Caco-2 (cell line): Measurements from ENCODE around the gene TINAG. TPM values are rescaled to one million over a fixed set of nuclear protein-coding genes. Genes with fewer than 3 reads are reported as not detected.

Experiments used
- BruUV-seq: library from RNA; stranded (reverse); fragments of 400-500 nt; replicated peaks from 2 replicates; lab custom pipeline; 2021; lab: Mats Ljungman, UMichigan
- CTCF ChIA-PET: fragments of 300-600 bp; sonication (Branson Sonifier 250); formaldehyde crosslinking; loops from one replicate; lab custom pipeline; 2022; ENCODE audit warnings: antibody characterized with exemption; lab: Charles Lee
- POLR2A ChIA-PET: fragments of 300-600 bp; sonication (Branson Sonifier 250); formaldehyde crosslinking; loops from one replicate; lab custom pipeline; 2022; ENCODE audit warnings: antibody characterized with exemption; lab: Charles Lee
- DNase-seq, 2 experiments: peaks; one replicate each; pipeline versions ENCODE4 v3.0.0 to v3.0.0-alpha.2; 2020 to 2022
- H3K27me3 ChIP-seq: replicated peaks from 2 replicates; pipeline ENCODE4 v1.6.0; 2011; ENCODE audit warnings: low read length; ENCODE audit not compliant: control insufficient read depth, insufficient read depth
- H3K36me3 ChIP-seq: 2 replicates; pipeline ENCODE4 v1.5.1; 2011; ENCODE audit warnings: low read length; ENCODE audit not compliant: control insufficient read depth, insufficient read depth
- H3K4me1 ChIP-seq: fragments of 250-450 bp; sonication (Bioruptor Pico); 2 replicates; pipeline ENCODE4 v1.5.1; 2020; ENCODE audit warnings: mild to moderate bottlenecking
- H3K4me3 ChIP-seq: 2 replicates; pipeline ENCODE4 v1.5.1; 2011; ENCODE audit warnings: low read depth, mild to moderate bottlenecking, control low read depth, low read length
- H3K9me3 ChIP-seq: fragments of 250-450 bp; sonication (Bioruptor Pico); 2 replicates; pipeline ENCODE4 v1.5.1; 2020; ENCODE audit warnings: mild to moderate bottlenecking, moderate library complexity
- H3K27ac Mint-ChIP-seq: one replicate; pipeline ENCODE4 v1.8.0; 2022; ENCODE audit warnings: mixed read lengths; ENCODE audit not compliant: unreplicated experiment
- H3K27me3 Mint-ChIP-seq: one replicate; pipeline ENCODE4 v1.8.0; 2022; ENCODE audit warnings: mixed read lengths; ENCODE audit not compliant: insufficient read depth, unreplicated experiment
- H3K36me3 Mint-ChIP-seq: one replicate; pipeline ENCODE4 v1.8.0; 2022; ENCODE audit warnings: mild to moderate bottlenecking, mixed read lengths; ENCODE audit not compliant: insufficient read depth, unreplicated experiment
- H3K4me1 Mint-ChIP-seq: one replicate; pipeline ENCODE4 v1.8.0; 2022; ENCODE audit warnings: low read depth, mixed read lengths; ENCODE audit not compliant: unreplicated experiment
- H3K4me3 Mint-ChIP-seq: one replicate; pipeline ENCODE4 v1.8.0; 2022; ENCODE audit warnings: mild to moderate bottlenecking, moderate library complexity, mixed read lengths; ENCODE audit not compliant: unreplicated experiment
- H3K9me3 Mint-ChIP-seq: one replicate; pipeline ENCODE4 v1.8.0; 2022; ENCODE audit warnings: mixed read lengths; ENCODE audit not compliant: unreplicated experiment
- intact Hi-C: fragments of 100-400 bp; cut with micrococcal nuclease; formaldehyde crosslinking; loops from one replicate; pipeline ENCODE4 v1.10.0; 2022; ENCODE audit not compliant: unreplicated experiment
- total RNA-seq: library from RNA; stranded (reverse); gene quantifications from 2 replicates; pipeline ENCODE4 v1.2.3, GENCODE V29; 2022
- TF ChIP-seq, protein P1 (sequence below), 2 experiments: fragments of 200-600 bp in 1 of 2; IDR thresholded peaks; 1 replicate in 1 of 2; 2 replicates in 1 of 2; pipeline versions ENCODE4 v1.5.1 to v1.8.0; 2011 to 2022; ENCODE audit warnings: antibody characterized with exemption in 1 of 2, control low read depth in 1 of 2, inconsistent platforms in 1 of 2, low read depth in 1 of 2, low read length in 1 of 2, mild to moderate bottlenecking in 1 of 2, moderate library complexity in 1 of 2; ENCODE audit not compliant: insufficient read depth in 1 of 2, severe bottlenecking in 1 of 2, unreplicated experiment in 1 of 2

The TINAG gene
- total RNA-seq, 1 experiment from 2014 or later, result not detected

DNA sequence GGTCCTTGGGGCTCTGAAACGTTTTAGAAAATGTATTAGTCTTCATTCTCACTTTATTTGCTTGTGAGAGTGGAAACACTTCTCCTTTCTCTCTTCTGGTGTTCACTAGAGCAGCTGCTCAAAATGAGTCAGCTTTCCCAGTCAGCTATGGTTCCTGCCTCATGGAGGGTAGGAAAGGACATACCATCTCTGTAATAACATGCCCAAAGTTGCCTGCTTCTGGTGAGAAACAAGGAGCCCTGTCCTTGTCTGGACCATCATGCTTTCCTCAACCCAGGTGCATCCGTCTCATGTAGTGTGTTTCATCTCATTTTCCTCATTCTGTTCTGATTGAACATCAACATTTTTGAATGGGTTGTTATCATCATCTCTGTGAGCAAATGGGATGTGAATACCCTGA, 17.1 kb upstream of the TINAG start:
- ChIA-PET POLR2A (no interaction called here), CTCF (no interaction called here)
- no peak overlapping the region for H3K27ac Mint-ChIP-seq
- H3K4me3 ChIP-seq, result no peak overlapping the region
- no peaks in the 10 kb centered on the region for H3K9me3 ChIP-seq
- intact Hi-C loops, result no loop called here
- TF ChIP-seq, protein P1, sequence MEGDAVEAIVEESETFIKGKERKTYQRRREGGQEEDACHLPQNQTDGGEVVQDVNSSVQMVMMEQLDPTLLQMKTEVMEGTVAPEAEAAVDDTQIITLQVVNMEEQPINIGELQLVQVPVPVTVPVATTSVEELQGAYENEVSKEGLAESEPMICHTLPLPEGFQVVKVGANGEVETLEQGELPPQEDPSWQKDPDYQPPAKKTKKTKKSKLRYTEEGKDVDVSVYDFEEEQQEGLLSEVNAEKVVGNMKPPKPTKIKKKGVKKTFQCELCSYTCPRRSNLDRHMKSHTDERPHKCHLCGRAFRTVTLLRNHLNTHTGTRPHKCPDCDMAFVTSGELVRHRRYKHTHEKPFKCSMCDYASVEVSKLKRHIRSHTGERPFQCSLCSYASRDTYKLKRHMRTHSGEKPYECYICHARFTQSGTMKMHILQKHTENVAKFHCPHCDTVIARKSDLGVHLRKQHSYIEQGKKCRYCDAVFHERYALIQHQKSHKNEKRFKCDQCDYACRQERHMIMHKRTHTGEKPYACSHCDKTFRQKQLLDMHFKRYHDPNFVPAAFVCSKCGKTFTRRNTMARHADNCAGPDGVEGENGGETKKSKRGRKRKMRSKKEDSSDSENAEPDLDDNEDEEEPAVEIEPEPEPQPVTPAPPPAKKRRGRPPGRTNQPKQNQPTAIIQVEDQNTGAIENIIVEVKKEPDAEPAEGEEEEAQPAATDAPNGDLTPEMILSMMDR (IDR thresholded peaks at IDR 0.05; ENCODE audit: insufficient read depth in 1 of 2, low read depth in 1 of 2, low read length in 1 of 2, severe bottlenecking in 1 of 2, unreplicated experiment in 1 of 2), result no peak
- H3K36me3 Mint-ChIP-seq, result no peaks in the 10 kb centered on the region
- DNase-seq, result no peak
- H3K27me3 Mint-ChIP-seq, result no peaks in the 10 kb centered on the region
- H3K27me3 ChIP-seq, result no peaks in the 10 kb centered on the region
- no peak overlapping the region for H3K4me3 Mint-ChIP-seq
- no peaks in the 10 kb centered on the region for H3K4me1 Mint-ChIP-seq
- no peaks in the 10 kb centered on the region for H3K4me1 ChIP-seq
- no peaks in the 10 kb centered on the region for H3K9me3 Mint-ChIP-seq
- no TSS peak for BruUV-seq
- H3K36me3 ChIP-seq, result no peaks in the 10 kb centered on the region

DNA sequence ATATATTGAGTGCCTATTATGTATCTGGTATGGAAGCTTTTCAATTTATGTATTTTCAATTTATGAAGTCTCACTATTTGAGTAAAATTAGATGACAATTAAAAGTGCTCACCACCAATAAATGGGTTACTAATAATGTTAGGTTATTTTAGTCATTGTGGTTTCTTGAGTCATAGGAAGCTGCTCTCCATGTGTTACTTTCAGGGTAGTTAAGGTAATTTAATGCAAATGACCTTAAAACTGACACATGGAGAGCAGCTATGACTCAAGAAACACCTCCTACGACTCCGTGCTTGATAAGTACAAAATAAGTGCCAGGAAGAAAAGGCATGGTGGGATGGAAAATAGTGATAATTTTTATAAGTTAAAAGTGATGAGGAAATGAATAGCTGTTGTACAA, 16.5 kb upstream of the TINAG start:
- no peak overlapping the region for H3K4me3 ChIP-seq
- POLR2A ChIA-PET, result no interaction called here
- CTCF ChIA-PET, result no interaction called here
- TF ChIP-seq, protein P1 (IDR thresholded peaks at IDR 0.05; ENCODE audit: insufficient read depth in 1 of 2, low read depth in 1 of 2, low read length in 1 of 2, severe bottlenecking in 1 of 2, unreplicated experiment in 1 of 2), result no peak
- no TSS peak for BruUV-seq
- Mint-ChIP-seq H3K27me3 (no peaks in the 10 kb centered on the region), H3K4me3 (no peak overlapping the region), H3K9me3 (no peaks in the 10 kb centered on the region), H3K27ac (no peak overlapping the region), H3K36me3 (no peaks in the 10 kb centered on the region), H3K4me1 (no peaks in the 10 kb centered on the region)
- intact Hi-C loops, result no loop called here
- H3K36me3 ChIP-seq, result no peaks in the 10 kb centered on the region
- DNase-seq, result no peak
- no peaks in the 10 kb centered on the region for H3K9me3 ChIP-seq
- no peaks in the 10 kb centered on the region for H3K27me3 ChIP-seq
- H3K4me1 ChIP-seq, result no peaks in the 10 kb centered on the region

- H3K27me3 ChIP-seq, result no peaks in the 10 kb centered on the region
- TF ChIP-seq, protein P1 (IDR thresholded peaks at IDR 0.05; ENCODE audit: insufficient read depth in 1 of 2, low read depth in 1 of 2, low read length in 1 of 2, severe bottlenecking in 1 of 2, unreplicated experiment in 1 of 2), result no peak
- H3K27me3 Mint-ChIP-seq, result no peaks in the 10 kb centered on the region
- H3K4me1 Mint-ChIP-seq, result no peaks in the 10 kb centered on the region
- no peak overlapping the region for H3K4me3 Mint-ChIP-seq
- H3K4me1 ChIP-seq, result no peaks in the 10 kb centered on the region
- POLR2A ChIA-PET, result no interaction called here
- H3K36me3 Mint-ChIP-seq, result no peaks in the 10 kb centered on the region
- CTCF ChIA-PET, result no interaction called here
- no peak overlapping the region for H3K27ac Mint-ChIP-seq
- BruUV-seq, result no TSS peak
- no peak overlapping the region for H3K4me3 ChIP-seq
- DNase-seq, result no peak
- intact Hi-C loops, result no loop called here
- H3K9me3 ChIP-seq, result no peaks in the 10 kb centered on the region
- H3K9me3 Mint-ChIP-seq, result no peaks in the 10 kb centered on the region
- no peaks in the 10 kb centered on the region for H3K36me3 ChIP-seq
These were observed 13.2 kb upstream of the TINAG start for GRCh38 chr6:54294965-54295532.
